ENCODE data around the gene CTNND1.
"Not testable (repeated sequence)": the region's sequence is repeated elsewhere in the genome, so short reads cannot be mapped to it uniquely, and the experiment has no call there.

Gene CTNND1

DNA sequence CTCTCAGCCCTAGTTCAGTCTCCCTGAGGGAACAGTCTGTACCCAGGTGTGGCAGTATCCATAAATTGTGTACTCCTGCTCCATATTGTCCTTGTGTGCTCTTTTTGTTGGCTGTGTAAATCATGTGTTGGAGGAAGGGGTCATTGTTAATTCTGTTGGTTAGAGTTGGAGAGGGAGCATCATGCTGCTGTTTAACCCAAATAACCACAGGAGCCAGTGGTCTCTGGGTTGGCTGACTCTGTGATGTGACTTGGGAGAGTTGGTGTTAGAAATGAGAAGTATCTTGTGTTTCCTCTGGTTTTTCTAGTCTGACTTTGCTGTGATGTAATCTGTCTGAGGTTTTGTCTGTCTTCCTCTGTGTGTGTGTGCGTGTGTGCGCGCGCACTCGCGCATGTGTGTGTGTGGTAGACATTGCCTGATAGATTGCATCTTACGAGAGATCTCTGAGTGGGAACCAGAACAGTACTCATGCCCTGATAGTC, 30.5 kb downstream of the CTNND1 start:
- DNase-seq = peak; percentile 72 to 82

- no peak for DNase-seq
These were observed 31.3 kb downstream of the CTNND1 start for GRCh38 chr11:57792870-57793269.

DNA sequence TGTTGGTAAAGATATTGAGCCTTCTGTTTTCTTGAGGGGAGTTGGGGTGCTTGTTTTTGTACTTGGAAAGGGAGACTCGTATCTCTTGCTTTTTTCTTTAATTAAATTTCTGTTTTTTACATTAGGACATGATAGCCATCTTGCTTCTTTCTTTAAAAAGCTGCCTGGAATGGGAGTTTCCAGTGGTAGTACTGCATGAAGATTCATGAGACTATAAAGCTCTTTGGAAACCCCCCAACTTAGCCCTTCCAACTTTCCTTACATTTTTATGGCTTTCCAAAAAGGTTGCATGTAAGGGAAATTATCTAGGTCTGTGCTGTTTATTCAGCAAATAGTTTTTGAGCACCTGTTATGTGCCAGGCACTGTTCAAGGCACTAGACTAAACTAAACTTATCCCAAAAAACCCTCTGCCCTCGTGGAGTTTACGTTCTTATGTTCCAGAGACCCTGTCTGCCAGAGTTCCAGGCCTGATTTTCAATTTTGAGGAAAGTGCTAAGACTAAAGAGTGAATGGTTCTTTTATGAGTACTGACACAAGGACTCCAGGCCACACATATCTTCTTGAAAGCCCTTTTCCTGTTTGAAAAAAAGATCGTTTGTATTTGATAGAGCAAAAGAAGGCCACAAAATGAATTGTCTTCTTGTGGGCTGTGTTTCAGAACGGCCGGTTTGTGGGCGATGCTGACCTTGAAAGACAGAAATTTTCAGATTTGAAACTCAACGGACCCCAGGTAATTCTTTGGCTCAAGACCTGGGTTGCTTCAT, 31.9 kb downstream of the CTNND1 start:
- DNase-seq = no peak

GRCh38 chr11:57798905-57799559, 37.4 kb downstream of the CTNND1 start:
- no peak for DNase-seq

- no peak for DNase-seq
These were observed 39.0 kb downstream of the CTNND1 start for GRCh38 chr11:57800444-57801182.

- no peak for DNase-seq
These were observed 39.5 kb downstream of the CTNND1 start for GRCh38 chr11:57801183-57801485.

GRCh38 chr11:57802411-57802810, 40.8 kb downstream of the CTNND1 start:
- DNase-seq = no peak

- no peak for DNase-seq
These were observed 42.9 kb downstream of the CTNND1 start for GRCh38 chr11:57804466-57804865.

GRCh38 chr11:57805780-57806179, 44.2 kb downstream of the CTNND1 start:
- DNase-seq = no peak

GRCh38 chr11:57812634-57813033, 51.0 kb downstream of the CTNND1 start:
- no peak for DNase-seq

- DNase-seq = no peak
These were observed 53.9 kb downstream of the CTNND1 start for GRCh38 chr11:57815476-57815875.

DNA sequence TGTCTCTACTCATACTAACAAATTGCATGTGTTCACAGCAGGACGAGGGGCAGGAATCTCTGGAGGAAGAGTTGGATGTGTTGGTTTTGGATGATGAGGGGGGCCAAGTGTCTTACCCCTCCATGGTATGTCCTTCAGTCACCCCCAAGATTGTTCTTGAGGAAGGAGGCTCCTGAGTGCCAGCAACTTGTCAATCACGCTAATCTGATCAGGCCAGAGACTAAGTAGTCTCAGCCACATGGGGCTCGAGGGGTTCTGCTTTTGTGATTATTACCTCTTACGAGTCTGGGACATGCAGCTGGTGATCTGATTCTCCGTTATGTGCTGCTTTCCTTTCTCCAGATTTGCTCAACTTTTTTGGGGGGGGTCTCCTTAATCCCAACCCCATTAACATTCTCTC, 54.3 kb downstream of the CTNND1 start:
- no peak for DNase-seq

- no peak for DNase-seq
These were observed 57.2 kb downstream of the CTNND1 start for GRCh38 chr11:57818812-57819211.

- DNase-seq = no peak
These were observed 57.8 kb downstream of the CTNND1 start for GRCh38 chr11:57819252-57819979.

GRCh38 chr11:57823859-57824258, 62.3 kb downstream of the CTNND1 start:
- no peak for DNase-seq

DNA sequence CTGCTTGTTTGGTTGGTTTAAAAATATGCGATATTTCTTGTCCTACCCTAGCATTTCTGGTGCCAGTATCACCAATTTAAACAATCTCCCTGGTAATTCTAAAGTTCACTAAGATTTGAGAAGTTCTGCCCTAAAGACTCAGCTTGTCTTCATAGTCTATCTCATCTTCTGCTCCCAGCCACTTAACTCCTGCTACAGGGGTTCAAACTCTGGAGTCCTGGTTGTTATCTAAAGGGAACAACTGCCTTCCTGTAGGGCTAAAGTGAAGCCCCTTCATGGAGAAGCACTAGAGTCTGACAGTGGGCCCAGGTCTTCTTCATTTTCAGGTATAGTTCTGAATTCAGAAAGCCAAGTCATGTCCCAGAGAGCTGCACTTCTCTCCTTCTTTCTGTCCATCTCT, 73.2 kb downstream of the CTNND1 start:
- no peak for DNase-seq

- DNase-seq = not testable (repeated sequence)
These were observed 77.0 kb downstream of the CTNND1 start for GRCh38 chr11:57838609-57839008.

- DNase-seq = no peak
These were observed 81.3 kb downstream of the CTNND1 start for GRCh38 chr11:57842873-57843272.

GRCh38 chr11:57867966-57868365, 106.4 kb downstream of the CTNND1 start:
- no peak for DNase-seq

GRCh38 chr11:57868491-57868890, 106.9 kb downstream of the CTNND1 start:
- no peak for DNase-seq
